NCI-H345 (cell line): Measurements from ENCODE around the gene ACSL3.
"Not testable (repeated sequence)": the region's sequence is repeated elsewhere in the genome, so short reads cannot be mapped to it uniquely, and the experiment has no call there.

Experiments used
- DNase-seq: peaks from one replicate; lab custom pipeline; 2025; lab: John Stamatoyannopoulos, UW

Gene ACSL3

GRCh38 chr2:222860740-222861410 lies at the start of gene ACSL3:
Gene ACSL3, plus strand, starts transcription at chr2:222861036. Its CDS starts 47,737 bp downstream, at chr2:222908773.
- peak; percentile 96 for DNase-seq

GRCh38 chr2:222811828-222812227 lies 49.0 kb upstream of the ACSL3 start:
- no peak for DNase-seq

- DNase-seq, result no peak
Measured at GRCh38 chr2:222813177-222813843, 47.5 kb upstream of the ACSL3 start.

GRCh38 chr2:222819722-222820333 lies 41.0 kb upstream of the ACSL3 start:
- DNase-seq, result no peak

GRCh38 chr2:222823183-222823930 lies 37.5 kb upstream of the ACSL3 start:
- DNase-seq, result no peak

- no peak for DNase-seq
Measured at GRCh38 chr2:222825031-222825430, 35.8 kb upstream of the ACSL3 start.

- DNase-seq, result no peak
Measured at GRCh38 chr2:222827417-222827816, 33.4 kb upstream of the ACSL3 start.

- DNase-seq, result no peak
Measured at GRCh38 chr2:222828572-222828971, 32.3 kb upstream of the ACSL3 start.

- no peak for DNase-seq
Measured at GRCh38 chr2:222830164-222830563, 30.7 kb upstream of the ACSL3 start.

- DNase-seq, result no peak
Measured at GRCh38 chr2:222833410-222833809, 27.4 kb upstream of the ACSL3 start.

- DNase-seq, result peak; percentile 49
Measured at GRCh38 chr2:222835143-222835822, 25.6 kb upstream of the ACSL3 start.

GRCh38 chr2:222835823-222836151 lies 25.0 kb upstream of the ACSL3 start:
- no peak for DNase-seq

GRCh38 chr2:222837643-222838056 lies 23.2 kb upstream of the ACSL3 start:
- DNase-seq, result no peak

- no peak for DNase-seq
Measured at GRCh38 chr2:222840060-222840802, 20.6 kb upstream of the ACSL3 start.

GRCh38 chr2:222842491-222843174 lies 18.2 kb upstream of the ACSL3 start:
- DNase-seq, result peak; percentile 16

- no peak for DNase-seq
Measured at GRCh38 chr2:222844323-222844722, 16.5 kb upstream of the ACSL3 start.

- not testable (repeated sequence) for DNase-seq
Measured at GRCh38 chr2:222845314-222845713, 15.5 kb upstream of the ACSL3 start.

- DNase-seq, result no peak
Measured at GRCh38 chr2:222846003-222846402, 14.8 kb upstream of the ACSL3 start.

- not testable (repeated sequence) for DNase-seq
Measured at GRCh38 chr2:222848031-222848430, 12.8 kb upstream of the ACSL3 start.

- DNase-seq, result no peak
Measured at GRCh38 chr2:222848862-222849261, 12.0 kb upstream of the ACSL3 start.
